ENCODE data around the gene STARD9.
"Not testable (repeated sequence)": the region's sequence is repeated elsewhere in the genome, so short reads cannot be mapped to it uniquely, and the experiment has no call there.

STARD9 gene

GRCh38 chr15:42632105-42632675 is 56.8 kb downstream of the STARD9 start:
- no peak for DNase-seq

- DNase-seq: no peak
Measured at GRCh38 chr15:42640109-42640508, 64.7 kb downstream of the STARD9 start.

GRCh38 chr15:42650208-42651066 is 75.0 kb downstream of the STARD9 start:
- peak; percentile 24 for DNase-seq

GRCh38 chr15:42665827-42666226 is 90.4 kb downstream of the STARD9 start:
- DNase-seq: no peak

GRCh38 chr15:42667855-42668254 is 92.4 kb downstream of the STARD9 start:
- no peak for DNase-seq

GRCh38 chr15:42670451-42670850 is 95.0 kb downstream of the STARD9 start:
- DNase-seq: no peak

- no peak for DNase-seq
Measured at GRCh38 chr15:42672444-42672843, 97.0 kb downstream of the STARD9 start.

GRCh38 chr15:42674472-42674871 is 99.1 kb downstream of the STARD9 start:
- no peak for DNase-seq

GRCh38 chr15:42675021-42675420 is 99.6 kb downstream of the STARD9 start:
- DNase-seq: no peak

GRCh38 chr15:42679285-42680141 is 104.1 kb downstream of the STARD9 start:
- DNase-seq: no peak

GRCh38 chr15:42680142-42680482 is 104.7 kb downstream of the STARD9 start:
- not testable (repeated sequence) for DNase-seq

- DNase-seq: no peak
Measured at GRCh38 chr15:42681119-42681518, 105.7 kb downstream of the STARD9 start.

GRCh38 chr15:42686281-42686680 is 110.9 kb downstream of the STARD9 start:
- no peak for DNase-seq

- DNase-seq: no peak
Measured at GRCh38 chr15:42687740-42688139, 112.3 kb downstream of the STARD9 start.

GRCh38 chr15:42688301-42688700 is 112.9 kb downstream of the STARD9 start:
- DNase-seq: no peak

- no peak for DNase-seq
Measured at GRCh38 chr15:42691308-42691707, 115.9 kb downstream of the STARD9 start.

GRCh38 chr15:42691770-42692169 is 116.4 kb downstream of the STARD9 start:
- DNase-seq: no peak

GRCh38 chr15:42692536-42692935 is 117.1 kb downstream of the STARD9 start:
- DNase-seq: no peak

- no peak for DNase-seq
Measured at GRCh38 chr15:42692997-42693396, 117.6 kb downstream of the STARD9 start.

GRCh38 chr15:42693496-42693895 is 118.1 kb downstream of the STARD9 start:
- no peak for DNase-seq

GRCh38 chr15:42693942-42694341 is 118.5 kb downstream of the STARD9 start:
- DNase-seq: no peak

- no peak for DNase-seq
Measured at GRCh38 chr15:42694398-42694797, 119.0 kb downstream of the STARD9 start.

- DNase-seq: no peak
Measured at GRCh38 chr15:42695527-42696071, 120.2 kb downstream of the STARD9 start.
